HG03520 (cell line): ENCODE results near the gene NINJ1.

Experiments
- ATAC-seq: cut with Tn5 transposase; IDR thresholded peaks from one replicate; pipeline ENCODE4 v1.9.1; 2021; ENCODE audit warnings: mild to moderate bottlenecking, moderate library complexity; ENCODE audit not compliant: unreplicated experiment

The NINJ1 gene

DNA sequence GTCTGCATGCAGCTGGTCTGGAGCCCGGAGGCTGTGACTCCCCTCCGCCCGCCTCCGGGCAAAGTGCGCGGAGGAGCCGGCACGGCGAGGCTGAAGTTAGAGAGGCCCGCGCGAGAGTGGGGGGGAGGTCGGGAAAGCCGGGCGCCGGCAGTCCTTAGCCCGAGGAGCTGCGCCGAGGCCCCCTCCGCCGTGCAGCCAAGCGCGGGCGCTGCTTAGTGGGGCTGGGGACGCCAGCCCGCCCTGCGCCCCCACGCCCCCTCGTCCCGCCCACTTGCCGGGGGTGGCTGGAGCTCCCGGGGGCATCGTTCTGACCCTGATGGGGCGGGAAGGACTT is 403 bp downstream of the NINJ1 start:
- ATAC-seq = no peak

DNA sequence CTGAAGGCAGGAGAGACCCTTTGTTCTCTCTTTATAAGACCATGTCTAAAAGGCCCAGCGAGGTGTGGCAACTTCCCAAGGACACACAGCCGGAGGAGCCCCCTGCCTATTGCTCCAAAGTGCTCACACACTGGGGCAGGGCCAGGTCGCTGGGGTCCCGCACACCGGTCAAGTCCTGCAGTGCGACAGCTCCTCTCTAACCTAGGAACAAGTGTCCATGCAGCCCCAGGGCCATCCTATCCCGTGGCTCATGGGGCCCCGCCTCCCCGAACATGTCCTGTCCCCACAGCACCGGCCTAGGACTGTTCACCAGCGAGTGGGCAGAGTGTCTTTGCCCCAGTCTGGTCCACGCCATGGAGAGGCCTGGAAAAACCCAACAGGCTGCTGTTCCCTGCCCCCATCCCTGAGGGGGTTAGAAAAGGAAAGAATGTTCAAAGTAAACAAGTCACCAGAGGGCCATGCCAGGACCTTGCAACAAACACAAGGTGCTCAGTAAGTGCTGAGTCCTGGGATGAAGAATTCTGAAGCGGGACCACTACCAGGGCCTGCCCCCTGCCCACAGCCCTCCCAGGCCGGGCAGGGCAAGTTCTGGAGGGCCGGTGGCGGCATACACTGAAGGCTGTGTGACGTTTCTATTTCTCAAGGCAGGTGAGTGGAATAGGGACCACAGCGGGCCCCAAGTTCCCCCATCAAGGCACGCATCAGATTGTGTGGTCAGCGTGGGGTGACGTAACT is 938 bp downstream of the NINJ1 start:
- ATAC-seq = peak; percentile 42

DNA sequence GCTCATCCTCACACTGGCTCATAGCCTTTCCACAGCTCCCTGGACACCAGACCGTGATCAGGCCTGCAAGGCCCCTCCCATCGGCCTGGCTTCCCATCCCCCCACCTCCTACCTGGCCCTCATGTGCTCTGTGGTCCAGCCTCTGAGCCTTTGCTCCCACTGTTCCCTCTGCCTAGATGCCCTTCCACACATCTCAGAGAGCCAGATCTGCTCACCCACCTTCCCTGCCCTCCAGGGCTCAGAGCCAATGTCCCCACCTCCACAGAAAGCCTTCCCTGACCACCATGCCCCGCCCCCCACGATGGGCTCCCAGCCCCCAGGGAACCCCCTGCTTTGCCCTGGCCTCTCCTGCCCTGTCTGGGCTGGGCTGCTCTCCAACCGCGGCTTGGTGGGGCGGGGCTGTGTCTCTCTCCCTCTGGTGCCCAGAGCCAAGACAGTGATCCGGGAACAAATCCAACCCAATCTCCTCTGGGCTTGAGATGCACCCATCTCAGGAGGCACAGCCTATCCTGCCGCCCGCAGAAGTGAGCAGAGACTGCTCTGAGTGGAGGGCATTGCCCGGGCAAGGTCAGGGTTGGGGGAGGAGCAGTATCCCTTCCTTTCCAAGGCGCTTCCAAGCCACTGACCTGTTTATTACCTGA is 1.6 kb downstream of the NINJ1 start:
- ATAC-seq = no peak

DNA sequence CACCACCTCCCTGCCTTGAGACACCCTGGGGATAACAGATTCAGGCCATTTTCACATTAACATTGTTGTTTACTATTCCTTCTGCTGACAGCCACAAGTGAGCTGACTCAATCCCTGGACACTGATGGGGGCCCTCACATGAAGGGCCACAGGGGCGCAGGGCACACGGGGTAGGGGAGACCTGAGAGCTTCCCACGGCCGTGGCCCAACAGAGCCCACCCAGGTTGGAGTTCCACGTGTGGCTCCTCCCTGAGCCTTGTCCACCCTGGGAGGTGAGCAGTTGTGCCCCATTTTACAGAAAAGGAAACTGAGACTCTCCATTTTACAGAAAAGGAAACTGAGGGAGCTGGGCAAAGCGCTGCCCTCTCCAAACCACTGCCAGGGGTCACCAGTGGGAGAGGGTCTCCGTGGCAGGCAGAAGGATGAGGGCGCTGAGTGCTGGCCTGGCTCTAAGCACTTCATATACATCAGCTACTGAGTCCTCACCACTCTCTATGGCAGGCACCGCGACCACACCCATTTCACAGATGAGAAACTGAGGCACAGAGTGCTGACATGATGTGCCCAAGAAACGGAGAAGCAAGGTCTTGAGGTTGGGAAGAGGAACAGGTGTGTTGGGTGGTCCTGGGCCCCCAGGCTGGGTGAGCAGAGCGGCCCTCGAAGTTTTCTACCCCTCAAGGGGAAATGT is 2.3 kb downstream of the NINJ1 start:
- ATAC-seq = no peak

DNA sequence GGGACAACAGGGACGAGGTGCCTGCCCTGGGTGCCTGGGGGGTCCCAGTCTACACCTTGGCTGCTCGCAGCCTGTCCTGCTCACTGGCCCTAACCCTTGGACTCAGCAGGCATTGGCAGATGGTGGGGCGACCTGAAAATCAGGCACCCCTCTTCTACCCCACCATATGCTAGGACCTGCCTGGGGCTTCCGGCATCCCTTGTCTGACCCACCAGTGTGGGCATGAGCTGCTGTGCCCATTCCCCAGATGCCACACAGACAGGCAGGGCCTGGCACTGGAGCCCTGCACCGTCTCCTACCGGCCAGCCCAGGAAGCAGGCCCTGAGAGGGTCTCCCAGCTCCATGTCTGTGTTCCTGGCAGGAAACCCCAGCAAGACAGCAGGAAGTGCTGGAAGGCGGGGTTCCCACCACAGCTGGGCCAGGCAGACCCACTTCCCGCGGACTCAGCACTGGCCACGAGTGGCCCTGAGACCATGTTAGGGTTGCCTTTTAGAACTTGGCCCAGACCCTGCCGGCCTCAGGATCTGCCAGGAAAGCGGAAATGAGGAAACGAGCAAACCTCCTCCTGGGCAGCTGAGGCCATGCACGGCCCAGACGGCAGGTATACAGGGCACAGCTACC is 3.1 kb downstream of the NINJ1 start:
- ATAC-seq = no peak

DNA sequence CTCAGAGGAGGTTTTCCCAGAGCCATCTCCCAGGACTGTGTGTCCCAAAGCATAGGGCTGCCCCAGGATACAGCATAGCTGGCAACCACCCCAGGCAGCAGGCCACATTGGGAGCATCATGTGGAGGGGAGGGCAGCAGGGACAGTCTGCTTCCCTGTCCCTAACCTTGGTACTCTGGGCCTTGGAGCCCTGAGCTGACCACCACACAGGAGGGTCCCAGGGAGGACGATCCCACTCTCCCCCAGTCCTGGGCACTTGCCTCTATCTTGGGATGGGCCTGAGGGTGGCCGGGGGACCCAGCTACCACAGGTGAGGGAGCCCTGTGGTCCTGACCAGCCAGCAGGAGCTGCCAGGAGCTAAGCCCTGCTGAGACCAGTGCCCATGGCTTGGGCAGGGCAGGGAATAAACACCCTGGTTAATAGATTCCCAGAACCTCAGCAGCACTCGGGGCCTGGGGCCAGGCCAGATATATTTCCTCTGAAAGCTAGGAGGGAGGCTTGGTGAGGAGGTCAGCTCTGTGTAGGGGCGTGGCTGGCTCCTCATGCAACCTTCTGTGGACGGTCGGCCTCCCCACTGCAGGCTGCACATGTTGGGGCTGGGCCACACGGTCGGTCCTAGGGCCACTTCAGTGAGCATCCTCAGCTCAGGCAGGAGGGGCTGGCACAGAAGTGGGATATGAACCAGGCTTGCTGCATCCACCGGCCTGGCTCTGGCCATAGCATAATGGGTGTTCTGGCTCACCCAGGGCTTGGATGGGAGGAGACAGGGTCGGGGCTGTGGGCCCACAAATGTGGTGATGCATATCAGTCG is 4.2 kb downstream of the NINJ1 start:
- no peak for ATAC-seq

DNA sequence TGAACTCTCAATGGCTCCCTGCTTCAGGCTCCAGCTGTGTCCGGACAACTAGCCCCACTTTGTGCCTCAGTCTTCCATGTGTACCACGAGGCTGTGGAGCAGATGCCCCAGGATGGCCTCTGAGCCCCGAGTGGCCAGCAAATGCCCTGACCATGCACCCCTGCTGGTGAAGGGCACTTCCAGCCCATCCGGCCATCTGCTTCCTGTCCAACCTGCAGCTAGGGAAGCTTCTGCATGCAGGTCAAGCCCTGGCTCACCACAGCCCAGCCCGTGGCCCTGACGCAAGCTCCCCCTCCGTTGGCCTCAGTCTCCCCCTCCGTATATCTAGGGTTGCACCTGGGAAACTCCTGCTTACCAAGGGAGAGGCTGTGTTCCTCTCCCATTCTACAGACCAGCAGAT is 4.8 kb downstream of the NINJ1 start:
- no peak for ATAC-seq

DNA sequence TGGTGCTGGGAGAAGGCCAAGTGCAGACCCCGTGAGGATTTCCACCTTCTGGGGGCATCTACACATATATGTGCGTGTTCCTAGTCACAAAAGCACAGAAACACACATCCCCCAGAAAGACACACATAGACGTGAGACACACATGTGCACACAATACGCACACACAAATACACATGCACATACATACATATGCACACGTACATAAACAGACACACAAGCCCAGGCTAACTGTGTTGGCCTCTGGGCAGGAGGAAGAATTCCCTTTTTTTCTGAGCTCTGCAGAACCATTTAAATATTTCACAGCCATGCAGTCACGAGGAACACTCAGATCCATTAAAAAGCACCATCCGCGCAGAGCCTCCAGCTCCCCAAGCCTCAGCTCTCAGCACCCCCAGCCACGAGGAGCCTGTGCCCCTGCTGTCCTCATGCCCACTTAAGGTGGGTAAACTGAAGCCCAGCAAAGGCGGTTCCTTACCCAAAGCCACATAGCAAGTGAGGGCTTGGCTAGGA is 5.3 kb downstream of the NINJ1 start:
- ATAC-seq = no peak

DNA sequence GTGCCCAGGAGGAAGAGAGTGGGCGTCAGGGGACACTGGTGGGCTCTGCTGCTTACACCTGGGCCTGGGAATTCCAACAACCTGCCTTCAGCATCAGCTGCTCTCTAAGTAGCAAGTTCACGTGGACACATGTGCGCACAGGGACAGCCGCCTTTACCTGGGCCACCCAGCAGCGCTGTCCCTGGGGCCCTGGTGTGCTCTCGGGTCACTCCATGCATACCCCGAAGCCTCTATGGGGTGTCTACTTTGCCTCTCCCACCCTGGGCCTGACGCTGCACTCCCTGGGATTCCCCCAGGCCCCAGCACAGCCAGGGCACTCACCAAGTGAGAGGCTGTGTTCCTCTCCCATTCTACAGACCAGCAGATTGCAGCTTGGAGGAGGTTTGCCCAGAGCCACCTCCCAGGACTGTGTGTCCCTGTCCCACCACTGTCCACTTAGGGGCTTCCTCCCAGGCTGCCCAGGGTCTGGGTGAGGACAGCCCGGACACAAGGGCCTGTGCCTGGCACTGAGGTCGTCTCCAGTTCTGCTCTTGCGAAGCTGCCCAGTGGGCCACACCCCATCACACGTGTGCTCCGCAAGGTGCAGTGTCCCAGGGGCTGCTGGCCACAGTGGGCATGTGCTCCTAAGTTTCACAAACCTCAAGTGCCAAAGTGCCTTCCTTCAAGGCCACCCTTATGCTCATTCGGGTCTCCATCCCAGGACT is 5.9 kb downstream of the NINJ1 start:
- no peak for ATAC-seq

DNA sequence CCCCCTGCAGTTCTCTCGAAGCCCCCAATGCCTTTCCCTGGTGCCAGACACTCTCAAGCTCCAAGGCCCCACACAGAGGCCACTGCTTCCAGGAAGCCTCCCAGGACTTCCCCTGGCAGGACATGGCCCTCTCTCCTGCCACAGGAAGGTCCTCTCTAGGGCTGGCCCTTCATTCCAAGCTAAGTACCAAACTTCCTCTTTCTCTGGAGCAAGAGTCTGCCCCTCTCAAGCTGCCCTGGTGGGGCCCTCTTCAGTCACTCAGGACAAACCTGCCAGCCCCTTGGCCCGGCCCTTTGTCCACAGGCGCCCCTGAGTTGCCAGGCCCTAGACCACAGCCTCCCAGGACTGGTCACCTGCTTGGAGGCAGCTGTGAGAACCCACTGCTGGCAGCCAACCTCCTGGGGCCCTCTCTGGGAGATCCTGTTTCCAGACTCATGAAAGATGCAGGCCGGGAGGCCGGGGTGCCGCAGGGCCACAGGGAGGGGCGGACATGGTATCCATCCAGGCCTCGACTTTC is 6.6 kb downstream of the NINJ1 start:
- no peak for ATAC-seq

DNA sequence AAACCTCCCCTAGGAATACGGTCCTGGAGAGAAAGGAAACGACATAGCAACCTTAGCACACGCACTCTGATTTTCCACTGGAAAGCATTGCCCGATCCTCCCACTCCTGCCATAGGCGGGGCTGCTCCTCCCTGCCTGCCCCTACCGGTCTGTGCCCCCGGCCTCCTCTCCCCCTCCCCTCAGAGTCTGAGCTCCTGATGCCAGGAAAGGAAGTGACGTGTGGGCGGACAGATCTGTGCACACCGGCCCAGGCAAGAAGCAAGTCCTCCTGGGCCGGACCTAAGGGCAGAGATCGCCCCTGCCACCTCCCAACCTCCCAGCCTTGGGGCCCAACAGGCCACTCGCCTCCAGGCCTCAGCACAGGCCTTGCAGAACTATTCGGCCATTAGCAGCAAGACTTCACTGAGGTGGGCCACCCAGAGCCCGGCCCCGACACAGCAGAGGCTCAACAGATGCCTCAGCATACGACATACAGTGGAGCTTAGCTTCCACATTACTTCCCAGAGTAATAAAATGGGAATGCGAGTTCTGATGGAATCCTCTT is 7.2 kb downstream of the NINJ1 start:
- no peak for ATAC-seq

DNA sequence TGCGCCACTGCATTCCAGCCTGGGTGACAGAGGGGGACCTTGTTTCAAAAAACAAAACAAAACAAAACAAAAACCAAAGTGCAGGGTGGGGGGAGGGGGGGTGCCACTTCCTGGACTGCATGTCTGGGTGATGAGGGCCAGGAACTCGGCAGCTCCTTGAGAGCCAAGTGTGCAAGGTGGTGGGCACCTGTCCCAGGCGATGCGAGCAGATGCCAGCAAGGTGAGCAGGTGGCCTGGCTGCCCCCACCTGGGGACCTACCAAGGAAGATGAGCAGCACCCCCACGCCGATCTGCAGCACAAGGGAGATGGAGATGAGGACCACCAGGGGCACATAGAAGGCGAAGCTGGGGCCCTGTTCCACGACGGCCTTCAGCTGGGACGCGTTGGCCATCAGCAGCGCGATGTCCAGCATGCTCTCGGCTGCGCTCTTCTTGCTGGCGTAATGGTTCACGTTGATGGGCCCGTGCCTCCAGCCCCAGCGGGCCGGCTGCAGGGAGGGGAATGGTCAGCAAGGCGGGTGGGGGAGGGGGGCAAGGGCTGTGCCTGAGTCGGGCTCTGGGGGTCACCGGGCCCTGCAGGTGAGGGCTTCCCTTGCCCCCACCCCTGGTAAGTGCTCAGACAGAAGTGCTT is 7.8 kb downstream of the NINJ1 start:
- no peak for ATAC-seq

DNA sequence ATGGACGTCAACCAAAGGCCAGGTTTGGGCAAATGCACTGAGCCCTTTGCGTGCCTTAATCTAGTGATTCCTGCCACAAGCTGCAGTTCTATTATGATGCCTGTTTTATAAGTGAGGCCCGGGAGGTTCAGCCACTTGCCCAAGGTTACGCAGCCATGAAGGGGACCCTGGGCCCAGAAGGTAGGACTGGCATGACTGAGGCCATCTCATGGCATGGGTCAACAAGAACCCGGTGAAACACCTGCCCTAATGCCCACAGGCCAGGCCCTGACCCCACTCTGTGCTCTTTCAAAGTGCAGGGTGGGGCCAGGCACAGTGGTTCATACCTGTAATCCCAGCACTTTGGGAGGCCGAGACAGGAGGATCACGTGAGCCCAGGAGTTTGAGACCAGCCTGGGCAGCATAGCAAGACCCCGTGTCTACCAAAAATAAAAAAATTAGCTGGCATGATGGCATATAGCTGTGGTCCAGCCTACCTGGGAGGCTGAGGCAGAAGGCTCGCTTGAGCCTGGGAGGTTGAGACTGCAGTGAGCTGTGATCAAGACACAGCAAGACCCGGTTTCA is 8.6 kb downstream of the NINJ1 start:
- no peak for ATAC-seq

DNA sequence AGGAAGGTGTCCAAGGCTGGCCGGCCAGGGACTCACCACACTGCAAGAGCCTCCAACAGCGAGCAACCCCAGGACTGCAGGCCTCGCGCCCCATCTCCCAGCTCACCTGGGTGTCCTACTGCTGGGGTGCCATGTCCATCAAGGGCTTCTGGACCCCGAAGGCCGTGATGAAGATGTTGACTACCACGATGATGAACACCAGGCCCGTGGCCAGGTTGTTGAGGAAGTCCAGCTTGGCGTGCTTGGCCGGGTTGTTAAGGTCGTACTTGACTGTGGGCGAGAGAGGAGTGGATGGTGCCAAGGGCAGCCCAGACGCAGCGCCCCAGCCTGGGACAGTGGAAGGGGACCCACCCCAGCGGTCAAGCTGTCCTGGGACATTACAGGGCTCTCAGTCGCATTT is 9.3 kb downstream of the NINJ1 start:
- ATAC-seq = no peak

DNA sequence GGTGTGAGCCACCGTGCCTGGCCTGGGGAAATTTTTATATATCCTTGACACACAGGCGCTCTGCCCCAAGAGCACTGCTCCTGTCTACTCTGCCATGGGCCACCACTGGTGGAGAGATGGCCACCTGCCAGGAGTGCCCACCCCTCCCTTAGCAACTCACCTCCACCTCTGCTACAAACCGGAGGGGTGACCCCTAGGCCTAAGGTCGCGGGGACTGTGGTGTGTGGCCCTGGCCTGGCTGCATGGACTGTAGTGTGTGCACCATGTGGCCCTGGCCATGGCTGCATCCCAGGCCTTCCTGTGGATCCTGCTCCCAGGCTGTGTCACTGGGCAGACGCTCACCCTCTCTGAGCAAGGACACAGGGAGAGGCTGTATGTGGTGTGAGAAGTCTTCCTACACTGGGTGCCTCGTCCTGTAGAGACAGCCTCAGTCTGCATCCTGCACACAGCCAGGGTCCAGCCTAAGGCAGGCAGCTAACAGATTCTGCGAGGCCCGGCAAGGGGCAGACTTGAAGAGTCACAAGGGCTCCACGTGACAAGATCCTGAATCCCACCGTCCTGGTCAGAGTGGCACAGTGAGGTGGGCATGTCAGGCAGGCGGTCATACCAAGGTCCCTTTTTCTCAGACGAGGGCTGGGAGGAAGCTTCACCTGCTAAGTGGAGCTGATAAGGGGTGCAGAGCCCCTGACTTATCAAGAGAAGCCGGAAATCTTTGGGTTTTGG is 10.3 kb downstream of the NINJ1 start:
- no peak for ATAC-seq

DNA sequence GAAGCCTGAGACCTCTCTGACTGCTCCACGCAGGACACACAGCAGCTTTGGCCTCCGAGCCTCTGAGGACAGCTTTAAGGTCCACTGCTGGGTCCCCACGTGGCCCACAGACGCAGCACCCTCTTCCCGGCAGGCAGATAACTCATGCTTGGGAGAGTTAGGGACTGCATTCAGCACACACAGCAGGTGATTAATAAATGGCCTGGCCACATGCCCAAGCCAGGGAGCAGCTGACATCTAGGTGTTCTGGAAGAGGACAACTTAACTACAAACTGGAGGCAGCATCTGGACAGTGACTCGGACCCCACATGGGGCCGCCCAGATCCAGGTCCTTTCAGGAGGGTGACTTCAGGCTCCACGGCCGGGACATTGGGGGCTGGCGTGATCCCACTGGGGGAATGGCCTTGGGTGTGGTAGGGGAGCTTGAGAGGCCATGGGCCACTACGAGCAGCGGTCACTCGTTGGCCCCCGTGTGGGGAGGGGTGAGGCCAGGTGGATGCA is 11.3 kb downstream of the NINJ1 start:
- ATAC-seq = no peak

DNA sequence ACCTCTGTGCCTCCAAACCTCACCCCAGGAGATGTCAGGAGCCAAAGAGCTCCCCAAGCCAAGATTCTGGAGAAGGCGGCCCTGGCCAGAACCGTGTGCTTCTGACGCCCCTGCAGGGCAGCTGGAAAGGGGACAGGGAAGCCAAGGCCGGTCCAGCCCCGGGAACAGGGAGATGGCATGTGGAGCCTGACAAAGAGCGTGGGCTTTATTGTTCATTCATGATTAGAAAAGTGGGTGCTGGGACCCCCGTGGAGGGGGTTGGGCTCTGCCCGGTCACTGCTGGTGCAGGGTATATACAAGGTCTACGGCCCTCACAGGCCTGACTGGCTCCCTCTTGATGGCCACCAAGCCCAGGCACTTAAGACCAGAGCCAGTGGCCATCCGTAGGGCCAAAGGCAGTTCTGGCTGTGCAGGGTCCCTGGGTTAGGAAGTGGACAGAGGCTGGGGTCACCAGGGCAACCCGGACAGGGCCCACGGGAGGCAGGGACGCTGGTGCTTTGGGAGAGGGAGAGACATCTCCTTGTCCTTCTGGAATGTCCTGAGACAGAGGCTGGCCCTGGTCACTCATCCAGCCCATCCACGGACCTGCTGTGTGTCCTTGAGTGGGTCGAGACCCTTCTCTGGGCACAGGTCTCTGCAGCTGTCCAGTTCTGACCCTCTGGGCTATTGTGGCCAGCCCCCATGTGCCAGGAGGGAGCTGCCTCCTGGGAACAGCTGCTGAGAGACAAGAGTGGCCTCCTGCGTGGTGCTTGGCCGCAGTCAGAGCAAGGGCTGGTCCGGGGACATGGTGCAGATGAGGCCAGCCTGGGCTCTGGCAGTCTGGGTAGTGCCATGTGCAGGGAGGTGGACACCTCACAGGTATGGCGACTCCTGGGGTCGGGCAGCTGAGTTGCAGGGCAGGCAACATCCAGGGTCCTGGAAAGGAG is 12.5 kb downstream of the NINJ1 start:
- ATAC-seq = no peak
